GM12873 (cell line): Measurements from ENCODE around the gene ZNF547.

ENCODE experiments used
- TF ChIP-seq, protein P1 (sequence below): IDR thresholded peaks from 2 replicates; pipeline ENCODE4 v1.5.1; 2012; ENCODE audit warnings: low read depth, mild to moderate bottlenecking, moderate library complexity, low read length, control low read depth; ENCODE audit not compliant: insufficient read depth; ENCODE audit errors: missing control alignments

ZNF547 gene

DNA sequence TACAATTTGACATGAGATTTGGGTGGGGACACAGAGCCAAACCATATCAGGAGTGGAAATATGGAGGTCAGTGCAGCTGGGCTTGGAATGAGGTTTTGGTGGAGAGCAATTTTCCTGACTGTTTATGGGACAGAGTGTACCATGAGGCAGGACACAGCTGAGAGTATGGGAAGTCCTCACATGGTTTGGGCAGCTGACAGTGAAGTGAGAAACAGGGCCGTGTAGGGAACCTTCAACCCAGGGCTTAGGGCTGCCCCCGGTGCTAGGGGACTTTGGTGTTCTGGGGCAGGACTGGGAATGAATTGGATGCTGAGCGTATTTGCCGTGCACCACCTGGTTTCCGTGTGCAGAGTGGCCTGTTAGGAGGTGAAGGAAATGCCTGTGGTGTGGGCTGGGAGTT, 32.4 kb downstream of the ZNF547 start:
- TF ChIP-seq, protein P1, sequence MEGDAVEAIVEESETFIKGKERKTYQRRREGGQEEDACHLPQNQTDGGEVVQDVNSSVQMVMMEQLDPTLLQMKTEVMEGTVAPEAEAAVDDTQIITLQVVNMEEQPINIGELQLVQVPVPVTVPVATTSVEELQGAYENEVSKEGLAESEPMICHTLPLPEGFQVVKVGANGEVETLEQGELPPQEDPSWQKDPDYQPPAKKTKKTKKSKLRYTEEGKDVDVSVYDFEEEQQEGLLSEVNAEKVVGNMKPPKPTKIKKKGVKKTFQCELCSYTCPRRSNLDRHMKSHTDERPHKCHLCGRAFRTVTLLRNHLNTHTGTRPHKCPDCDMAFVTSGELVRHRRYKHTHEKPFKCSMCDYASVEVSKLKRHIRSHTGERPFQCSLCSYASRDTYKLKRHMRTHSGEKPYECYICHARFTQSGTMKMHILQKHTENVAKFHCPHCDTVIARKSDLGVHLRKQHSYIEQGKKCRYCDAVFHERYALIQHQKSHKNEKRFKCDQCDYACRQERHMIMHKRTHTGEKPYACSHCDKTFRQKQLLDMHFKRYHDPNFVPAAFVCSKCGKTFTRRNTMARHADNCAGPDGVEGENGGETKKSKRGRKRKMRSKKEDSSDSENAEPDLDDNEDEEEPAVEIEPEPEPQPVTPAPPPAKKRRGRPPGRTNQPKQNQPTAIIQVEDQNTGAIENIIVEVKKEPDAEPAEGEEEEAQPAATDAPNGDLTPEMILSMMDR, result no peak

DNA sequence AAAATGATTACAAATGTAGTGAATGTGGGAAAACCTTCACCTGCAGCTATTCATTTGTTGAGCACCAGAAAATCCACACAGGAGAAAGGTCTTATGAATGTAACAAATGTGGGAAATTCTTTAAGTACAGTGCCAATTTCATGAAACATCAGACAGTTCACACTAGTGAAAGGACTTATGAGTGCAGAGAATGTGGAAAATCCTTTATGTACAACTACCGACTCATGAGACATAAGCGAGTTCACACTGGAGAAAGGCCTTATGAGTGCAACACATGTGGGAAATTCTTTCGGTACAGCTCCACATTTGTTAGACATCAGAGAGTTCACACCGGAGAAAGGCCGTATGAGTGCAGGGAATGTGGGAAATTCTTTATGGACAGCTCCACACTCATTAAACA, 35.5 kb downstream of the ZNF547 start:
- TF ChIP-seq, protein P1, result no peak

DNA sequence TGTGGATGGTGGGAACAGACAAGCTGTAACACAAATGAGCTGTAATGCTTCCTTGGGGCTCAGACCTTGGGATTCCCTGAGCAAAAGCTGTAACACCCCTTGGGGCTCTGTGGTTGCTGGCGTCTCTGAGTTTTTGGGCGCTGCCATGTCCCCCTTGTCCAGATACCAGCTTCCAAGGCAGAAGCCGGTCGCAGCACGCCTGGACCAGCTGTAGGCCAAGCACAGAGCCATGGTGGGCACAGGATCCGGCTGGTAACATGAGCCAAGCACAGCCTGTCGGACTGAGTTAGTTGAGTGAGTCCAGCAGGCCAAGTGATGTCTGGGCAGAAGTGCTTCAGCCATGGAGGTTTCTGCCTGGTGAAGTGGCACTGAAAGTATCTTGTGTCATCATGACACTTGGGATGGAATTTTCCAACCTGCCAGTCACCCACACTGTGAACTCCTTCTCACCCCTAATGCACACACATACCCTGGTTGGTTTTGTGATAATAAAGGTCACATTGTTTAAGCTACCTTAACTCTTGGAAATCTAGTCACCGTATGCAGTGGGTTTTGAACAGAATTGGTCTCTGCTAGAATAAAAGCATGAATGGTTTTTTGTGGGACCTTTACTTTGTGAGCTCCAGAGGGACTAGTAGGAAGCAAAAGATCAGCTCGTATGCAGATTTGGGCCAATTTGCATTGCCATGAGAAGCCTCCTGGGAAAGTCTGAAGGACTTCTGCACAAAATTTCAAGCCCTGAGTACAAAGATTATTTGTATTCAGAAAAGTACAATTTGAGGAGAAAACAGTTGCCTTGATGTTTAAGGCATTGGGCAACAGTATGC, 40.6 kb downstream of the ZNF547 start:
- TF ChIP-seq, protein P1, result no peak

DNA sequence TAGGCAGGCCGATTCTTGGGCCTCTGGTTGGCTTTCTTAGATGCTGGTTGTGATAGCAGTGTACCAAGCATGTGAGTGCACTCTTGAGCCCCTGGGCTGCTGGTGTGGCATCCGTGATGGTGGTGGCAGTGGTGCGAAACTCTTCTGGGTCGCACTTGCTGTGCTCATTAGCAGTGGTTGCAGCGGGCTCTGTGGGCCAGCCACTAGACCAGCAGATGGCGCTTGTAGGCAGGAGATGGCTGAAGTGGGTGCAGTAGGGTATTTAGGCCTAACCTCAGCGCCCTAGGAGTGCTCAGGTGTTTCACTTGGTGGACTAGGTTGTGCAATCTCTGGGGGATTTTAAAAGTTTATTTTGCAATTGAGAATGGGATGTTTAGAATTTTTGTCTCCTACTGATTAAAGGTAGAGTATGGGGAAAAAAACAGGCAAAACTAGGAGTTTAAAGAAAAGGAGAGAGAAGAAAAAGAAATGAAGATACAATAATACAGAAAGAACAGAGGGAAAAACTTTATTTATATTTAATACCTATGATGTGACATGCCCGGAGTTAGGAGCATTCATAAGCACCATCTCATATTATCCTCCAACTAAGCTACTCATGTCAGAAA, 43.3 kb downstream of the ZNF547 start:
- TF ChIP-seq, protein P1, result peak; percentile 85

DNA sequence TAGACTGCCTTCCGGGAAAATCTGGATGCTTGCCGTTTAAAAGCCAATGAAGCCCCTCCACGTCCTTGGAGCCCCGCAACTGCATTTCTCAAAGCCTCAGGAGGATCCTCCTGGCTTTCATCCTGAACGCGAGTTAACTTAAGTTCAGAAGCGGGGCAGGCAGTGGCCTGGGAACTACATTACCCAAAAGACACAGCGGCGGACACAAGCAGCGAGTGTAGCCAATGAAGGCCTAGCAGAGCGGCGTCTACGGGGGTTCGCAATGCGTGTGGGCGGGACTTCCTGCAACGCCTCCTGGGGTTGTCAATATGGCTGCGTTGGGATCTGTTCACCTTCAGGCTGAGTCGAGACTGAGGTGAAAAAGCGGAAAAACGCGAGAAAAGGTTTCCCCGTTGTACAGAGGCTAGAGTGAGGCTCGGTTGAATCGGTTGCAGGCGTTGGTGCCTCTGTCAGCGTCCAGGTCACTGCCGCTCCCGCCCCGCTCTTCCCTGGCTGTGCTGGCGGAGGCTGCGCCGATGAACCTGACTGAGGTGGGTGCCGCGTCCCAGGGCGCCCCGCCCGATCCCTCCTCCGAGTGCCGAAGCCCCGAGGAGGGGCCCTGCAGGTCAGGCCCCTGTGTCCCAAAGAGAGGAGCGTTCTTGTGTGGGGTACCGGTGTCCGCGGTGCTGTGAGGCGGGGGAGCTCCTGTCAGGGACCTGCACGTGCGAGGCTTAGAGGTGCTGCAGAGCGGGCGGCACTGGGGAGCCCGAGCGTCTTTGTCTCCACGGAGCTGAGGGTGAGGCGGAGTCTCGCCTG, 47.7 kb downstream of the ZNF547 start, which contains the start of gene ZNF17:
ZNF17 (plus strand) TSS at position 285 of the 795 bp plus-strand sequence. CDS start 2,455 bp downstream, outside the sequence.
- TF ChIP-seq, protein P1, result no peak

DNA sequence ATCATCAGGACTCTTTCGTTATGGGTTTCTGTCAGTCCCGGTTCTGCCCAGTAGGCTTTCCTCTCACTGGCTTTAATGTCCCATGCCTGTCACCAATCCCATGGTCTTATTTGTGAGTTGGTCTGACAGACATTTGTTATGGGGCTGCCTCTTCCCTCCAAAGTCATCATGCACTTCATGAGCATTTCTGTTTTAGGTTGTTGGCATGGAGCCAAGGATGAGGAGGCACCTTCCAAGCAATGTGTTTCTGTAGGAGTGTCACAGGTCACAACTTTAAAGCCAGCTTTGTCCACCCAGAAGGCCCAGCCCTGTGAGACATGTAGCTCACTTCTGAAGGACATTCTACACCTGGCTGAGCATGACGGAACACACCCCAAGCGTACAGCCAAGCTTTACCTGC, 56.1 kb downstream of the ZNF547 start:
- TF ChIP-seq, protein P1, result no peak

DNA sequence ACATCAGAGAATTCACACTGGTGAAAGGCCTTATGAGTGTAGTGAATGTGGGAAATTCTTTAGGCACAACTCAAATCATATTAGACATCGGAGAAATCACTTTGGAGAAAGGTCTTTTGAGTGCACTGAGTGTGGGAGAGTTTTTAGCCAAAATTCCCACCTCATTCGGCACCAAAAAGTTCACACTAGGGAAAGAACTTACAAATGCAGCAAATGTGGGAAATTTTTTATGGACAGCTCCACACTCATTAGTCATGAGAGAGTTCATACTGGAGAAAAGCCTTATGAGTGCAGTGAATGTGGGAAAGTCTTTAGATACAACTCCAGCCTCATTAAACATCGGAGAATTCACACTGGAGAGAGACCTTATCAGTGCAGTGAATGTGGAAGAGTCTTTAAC, 57.7 kb downstream of the ZNF547 start:
- TF ChIP-seq, protein P1, result no peak
